Left lung (tissue), 10 donors: ENCODE measurements around the gene ARHGEF28. TPM values are rescaled to one million over a fixed set of nuclear protein-coding genes. Genes with fewer than 3 reads are reported as not detected.
A peak's percentile ranks its signal among the peaks of the same experiment; 100 is the strongest.

Experiments
- ATAC-seq: fragments of 200-7000 bp; cut with Tn5 transposase; one replicate; pipeline ENCODE4 v1.9.1; 2020; ENCODE audit warnings: moderate library complexity
- DNase-seq, 4 donors: peaks; one replicate each; pipeline ENCODE4 v3.0.0-alpha.2; 2013 to 2020
- H3K27ac ChIP-seq, 2 donors: fragments of 200-600 bp; sonication (generic) in 1 of 2; one replicate each; pipeline versions ENCODE4 v1.5.0 to v1.8.0; 2020 to 2021
- H3K27me3 ChIP-seq, 2 donors: fragments of 200-600 bp; sonication (generic) in 1 of 2; one replicate each; pipeline versions ENCODE4 v1.5.0 to v1.8.0; 2020 to 2021
- H3K36me3 ChIP-seq, 2 donors: fragments of 200-600 bp; sonication (generic) in 1 of 2; one replicate each; pipeline versions ENCODE4 v1.5.0 to v1.8.0; 2020 to 2021
- H3K4me1 ChIP-seq, 2 donors: fragments of 200-600 bp; one replicate each; pipeline ENCODE4 v1.8.0; 2021
- H3K4me3 ChIP-seq, 2 donors: fragments of 200-600 bp; sonication (generic) in 1 of 2; one replicate each; pipeline versions ENCODE4 v1.5.0 to v1.8.0; 2020 to 2021; ENCODE audit warnings: mild to moderate bottlenecking in 1 of 2
- H3K9me3 ChIP-seq, 2 donors: fragments of 200-600 bp; sonication (generic) in 1 of 2; one replicate each; pipeline versions ENCODE4 v1.5.0 to v1.8.0; 2020 to 2021
- CTCF ChIP-seq, 2 donors: fragments of 200-600 bp; sonication (generic) in 1 of 2; IDR thresholded peaks; one replicate each; pipeline versions ENCODE4 v1.5.0 to v1.8.0; 2021; ENCODE audit warnings: antibody characterized with exemption in 2 of 2
- intact Hi-C, 2 donors: fragments of 100-400 bp; cut with DNase I; formaldehyde crosslinking; loops; one replicate each; pipeline versions ENCODE4 v1.11.2 to v1.14.2; 2022
- polyA plus RNA-seq, 6 donors: library from polyadenylated mRNA; unstranded; fragments of 120-200 nt; gene quantifications; one replicate each; pipeline ENCODE4 v1.2.1, GENCODE V29; 2013; ENCODE audit not compliant: insufficient read length in 6 of 6
- total RNA-seq, 2 donors: library from RNA; stranded (reverse); fragmentation: NEBNext Ultra II Directional; extraction: Animal tissue kit (Norgen Biotek cat#: 25700); gene quantifications; one replicate each; pipeline ENCODE4 v1.2.1, GENCODE V29; 2021
- donor health status: DM: no; HTN: yes; CAD: no.
- donor health status: DM: no; HTN: no; CAD: no.

The ARHGEF28 gene
- total and polyA plus RNA-seq, 8 donors, result 8.4 to 16.4 (median 10.3) TPM

- Histone ChIP-seq H3K4me1 (no peaks in the 10 kb centered on the region), H3K27me3 (no peaks in the 10 kb centered on the region), H3K36me3 (no peaks in the 10 kb centered on the region), H3K27ac (no peak overlapping the region), H3K4me3 (no peak overlapping the region), H3K9me3 (no peaks in the 10 kb centered on the region)
- intact Hi-C loops, result loop anchor here (2.0 to 10.0 kb wide), 2 partner anchors 201 to 203 kb away; no protein-coding TSS in a partner anchor
- ATAC-seq, result no peak
- TF ChIP-seq CTCF (IDR thresholded peaks at IDR 0.05), result no peak
- no peak for DNase-seq
Observed at GRCh38 chr5:73591698-73592501, 34.1 kb upstream of the ARHGEF28 start.

DNA sequence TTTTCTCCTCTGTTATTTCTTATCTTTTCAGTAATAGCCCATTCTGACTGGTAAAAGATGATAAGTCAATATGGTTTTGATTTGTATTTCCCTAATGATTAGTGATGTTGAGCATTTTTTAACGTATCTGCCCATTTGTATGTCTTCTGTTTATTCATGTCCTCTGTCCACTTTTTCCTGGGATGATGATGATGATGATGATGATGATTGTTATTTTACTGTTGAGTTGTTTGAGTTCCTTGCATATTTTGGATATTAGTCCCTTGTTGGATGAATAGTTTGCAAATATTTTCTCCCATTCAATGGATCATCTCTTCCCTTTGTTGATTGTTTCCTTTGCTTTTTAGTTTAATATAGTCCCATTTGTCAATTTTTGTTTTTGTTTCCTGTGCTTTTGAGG lies 33.4 kb upstream of the ARHGEF28 start:
- intact Hi-C loops, result loop anchor here in 1 of 2 donors (10.0 kb wide), 1 partner anchor 202 kb away; no protein-coding TSS in a partner anchor
- Histone ChIP-seq H3K36me3 (no peaks in the 10 kb centered on the region), H3K4me1 (no peaks in the 10 kb centered on the region), H3K9me3 (no peaks in the 10 kb centered on the region), H3K27ac (no peak overlapping the region), H3K4me3 (no peak overlapping the region), H3K27me3 (no peaks in the 10 kb centered on the region)
- no peak for TF ChIP-seq CTCF (IDR thresholded peaks at IDR 0.05)
- ATAC-seq, result no peak
- DNase-seq, result no peak

GRCh38 chr5:73596705-73597328 lies 29.2 kb upstream of the ARHGEF28 start:
- peak; percentile 50 for ATAC-seq

GRCh38 chr5:73599380-73599779 lies 26.6 kb upstream of the ARHGEF28 start:
- Histone ChIP-seq H3K36me3 (no peaks in the 10 kb centered on the region), H3K9me3 (peaks cover 0 to 9% of the 10 kb centered on the region in 2 donors), H3K4me3 (no peak overlapping the region), H3K27ac (no peak overlapping the region), H3K4me1 (no peaks in the 10 kb centered on the region), H3K27me3 (no peaks in the 10 kb centered on the region)
- no peak for DNase-seq
- no peak for TF ChIP-seq CTCF (IDR thresholded peaks at IDR 0.05)
- no peak for ATAC-seq
- intact Hi-C loops, result loop anchor here in 1 of 2 donors (10.0 kb wide), 1 partner anchor 195 kb away; no protein-coding TSS in a partner anchor

More at GRCh38 chr5:73596705-73597328, 29.2 kb upstream of the ARHGEF28 start:
- no peak overlapping the region for H3K27ac ChIP-seq
- no peaks in the 10 kb centered on the region for H3K27me3 ChIP-seq
- no peaks in the 10 kb centered on the region for H3K36me3 ChIP-seq
- intact Hi-C loops, result loop anchor here in 1 of 2 donors (10.0 kb wide), 1 partner anchor 198 kb away; no protein-coding TSS in a partner anchor
- no peak overlapping the region for H3K4me3 ChIP-seq
- DNase-seq, result peak in 1 of 4 donors; percentile 7
- peak; percentile 39 to 57 for TF ChIP-seq CTCF (IDR thresholded peaks at IDR 0.05)
- H3K4me1 ChIP-seq, result no peaks in the 10 kb centered on the region
- peaks cover 0 to 3% of the 10 kb centered on the region in 2 donors for H3K9me3 ChIP-seq

DNA sequence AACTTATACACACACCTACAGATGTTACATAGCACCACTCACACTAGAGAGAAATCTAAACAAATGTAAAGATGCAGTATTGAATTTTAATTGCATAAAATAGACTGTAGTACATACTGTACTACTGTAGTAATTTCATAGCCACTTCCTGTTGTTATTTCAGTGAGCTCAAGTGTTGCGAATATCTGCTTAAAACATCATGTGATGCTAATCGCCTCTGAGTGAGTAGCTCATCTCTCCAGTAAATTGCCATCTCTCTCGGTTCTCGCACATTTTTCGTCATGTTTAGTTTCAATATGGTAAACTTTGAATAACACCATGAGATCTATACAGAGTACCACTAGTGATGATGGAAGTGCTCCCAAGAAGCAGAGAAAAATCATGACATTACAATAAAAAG lies 22.0 kb upstream of the ARHGEF28 start:
- TF ChIP-seq CTCF (IDR thresholded peaks at IDR 0.05), result no peak
- no peak for ATAC-seq
- Histone ChIP-seq H3K4me3 (no peak overlapping the region), H3K9me3 (peaks cover 0 to 9% of the 10 kb centered on the region in 2 donors), H3K4me1 (no peaks in the 10 kb centered on the region), H3K27me3 (no peaks in the 10 kb centered on the region), H3K27ac (peak overlapping the region in 1 of 2 donors; percentile 5), H3K36me3 (no peaks in the 10 kb centered on the region)
- no peak for DNase-seq
- intact Hi-C loops, result no loop called here
